SHP77 (cell line): Measurements from ENCODE around the gene MGAT4D.
"Not testable (repeated sequence)": the region's sequence is repeated elsewhere in the genome, so short reads cannot be mapped to it uniquely, and the experiment has no call there.

Experiments
- DNase-seq, 2 experiments: peaks; one replicate each; lab custom pipeline; 2025; lab: John Stamatoyannopoulos, UW

The MGAT4D gene

GRCh38 chr4:140497747-140498636, at the start of gene MGAT4D:
MGAT4D (minus strand) TSS chr4:140498293; CDS start chr4:140498222, 71 bp downstream.
- DNase-seq = no peak

- DNase-seq = no peak
Measured at GRCh38 chr4:140533951-140534480, 35.9 kb upstream of the MGAT4D start.

DNA sequence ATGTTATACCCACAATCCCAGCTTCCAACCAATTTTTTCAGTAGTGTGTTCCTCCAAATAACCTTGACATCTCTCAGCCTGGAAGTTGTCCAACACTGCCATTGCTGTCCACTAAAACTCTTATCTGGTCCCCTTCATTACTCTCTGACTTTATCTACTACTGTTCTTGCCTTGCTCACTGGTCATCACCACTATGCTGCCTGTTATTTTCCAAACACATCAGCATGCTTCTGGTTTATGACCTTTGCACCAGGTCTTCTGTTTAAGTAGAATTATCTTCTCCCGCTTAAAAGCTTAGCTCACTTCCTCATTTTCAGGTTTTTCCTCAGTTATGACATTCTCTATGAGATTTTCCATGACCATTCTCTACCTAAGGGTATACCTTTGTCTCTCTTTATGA, 31.3 kb upstream of the MGAT4D start:
- no peak for DNase-seq

DNA sequence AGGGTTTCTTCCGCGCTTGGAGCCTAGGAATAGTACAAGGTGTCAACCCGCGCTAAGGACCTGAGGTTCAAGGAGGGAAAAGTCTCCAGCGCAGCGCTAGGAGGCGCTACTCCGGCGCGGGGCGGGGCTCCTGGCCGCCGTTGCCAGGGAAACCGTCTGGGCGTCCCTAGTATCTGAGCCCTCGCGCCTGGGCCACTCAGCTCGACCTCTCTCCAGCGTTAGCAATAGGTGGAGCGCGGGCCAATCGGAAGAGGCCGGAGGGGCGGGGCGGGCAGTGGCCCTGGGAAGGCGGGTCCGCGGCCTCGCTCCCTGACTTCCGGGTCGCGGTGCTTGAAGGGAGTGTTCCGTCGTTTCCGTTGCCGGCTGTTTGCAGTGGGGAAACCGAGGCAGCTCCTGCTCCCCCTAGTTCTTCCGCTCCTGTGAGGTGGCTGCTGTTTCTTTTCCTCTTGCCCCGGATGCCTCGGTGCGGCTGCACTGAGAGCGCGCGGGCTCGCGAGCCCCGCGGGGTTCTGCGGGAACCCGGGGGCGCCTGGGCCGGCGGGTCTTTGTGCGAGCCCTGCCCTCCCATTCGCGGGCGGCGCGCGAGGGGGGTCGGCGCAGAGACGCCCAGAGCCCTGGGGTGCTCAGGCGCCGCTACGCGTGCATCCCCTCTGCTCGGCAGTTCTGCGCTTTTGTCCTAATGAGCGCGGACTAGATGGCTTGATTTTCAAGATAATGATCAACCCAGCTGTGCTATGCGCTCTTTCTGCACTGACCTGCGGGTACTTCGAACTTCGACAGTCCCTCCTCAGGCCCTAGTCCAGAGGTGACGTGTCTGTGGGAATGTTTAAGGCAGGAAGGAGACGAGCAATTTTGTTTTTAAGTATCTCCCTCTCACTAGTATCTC, 26.0 kb upstream of the MGAT4D start, which contains the start of gene ELMOD2:
Gene ELMOD2, plus strand, starts transcription at position 312 of the 886 bp plus-strand sequence. CDS start 1,261 bp downstream, outside the sequence.
- DNase-seq = peak; percentile 85 to 91

GRCh38 chr4:140523370-140523856, 25.3 kb upstream of the MGAT4D start:
- DNase-seq = no peak

GRCh38 chr4:140515423-140515822, 17.3 kb upstream of the MGAT4D start:
- no peak for DNase-seq

- not testable (repeated sequence) for DNase-seq
Measured at GRCh38 chr4:140513765-140514164, 15.7 kb upstream of the MGAT4D start.

DNA sequence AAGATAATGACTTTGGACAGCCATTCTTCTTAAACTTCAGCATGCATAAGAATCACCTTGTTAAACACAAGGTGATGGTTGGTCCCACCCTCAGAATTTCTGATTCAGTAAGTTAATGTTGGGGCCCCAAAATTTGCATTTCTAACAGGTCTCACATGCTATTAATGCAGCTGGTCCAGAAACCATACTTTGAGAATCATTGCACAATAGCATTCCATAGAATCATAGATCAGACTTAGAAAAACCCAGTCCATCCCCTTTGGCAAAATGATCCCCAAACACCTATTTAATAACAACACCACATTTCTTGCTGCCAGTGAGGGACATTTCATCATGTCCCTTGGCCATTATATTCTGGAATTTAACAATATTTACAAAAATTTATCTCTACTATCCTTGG, 6.2 kb upstream of the MGAT4D start:
- no peak for DNase-seq

DNA sequence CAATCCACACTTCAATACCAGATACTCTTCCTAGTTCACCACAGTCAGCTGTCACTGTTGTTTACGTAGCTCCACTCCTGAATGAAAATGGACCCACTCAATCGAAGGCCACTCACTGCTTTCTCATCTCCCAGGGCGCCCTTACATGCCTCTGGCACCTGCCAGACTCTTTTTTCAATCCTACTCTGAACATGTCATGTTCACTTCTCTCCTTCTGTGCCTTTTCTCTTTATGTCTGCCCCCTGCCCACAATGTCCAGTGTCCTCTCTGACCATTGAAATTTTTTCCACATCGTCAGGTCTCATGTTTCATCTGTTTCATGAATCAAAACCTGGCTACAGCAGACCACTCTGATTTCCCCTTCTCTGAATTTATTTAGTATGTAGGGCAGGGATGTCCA, 1.3 kb upstream of the MGAT4D start:
- DNase-seq = no peak

- DNase-seq = no peak
Measured at GRCh38 chr4:140497405-140497746, 717 bp downstream of the MGAT4D start.

GRCh38 chr4:140485939-140486338, 12.2 kb downstream of the MGAT4D start:
- DNase-seq = no peak

DNA sequence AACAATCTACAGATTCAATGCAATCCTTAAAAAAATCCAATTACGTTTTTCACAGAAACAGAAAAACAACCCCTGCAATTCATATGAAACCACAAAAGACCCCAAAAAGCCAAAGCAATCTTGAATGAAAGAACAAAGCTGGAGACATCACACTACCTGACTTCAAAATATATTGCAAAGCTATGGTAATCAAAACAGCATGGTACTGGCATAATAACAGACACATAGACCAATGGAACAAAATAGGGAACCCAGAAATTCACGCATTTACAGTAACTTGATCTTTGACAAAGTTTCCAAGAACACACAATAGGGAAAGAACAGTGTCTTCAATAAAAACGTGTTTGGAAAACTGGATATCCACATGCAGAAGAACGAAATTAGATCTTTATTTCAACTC, 14.6 kb downstream of the MGAT4D start:
- no peak for DNase-seq

- DNase-seq = no peak
Measured at GRCh38 chr4:140472156-140472555, 25.9 kb downstream of the MGAT4D start.

GRCh38 chr4:140469791-140470733, 28.0 kb downstream of the MGAT4D start:
- no peak for DNase-seq

DNA sequence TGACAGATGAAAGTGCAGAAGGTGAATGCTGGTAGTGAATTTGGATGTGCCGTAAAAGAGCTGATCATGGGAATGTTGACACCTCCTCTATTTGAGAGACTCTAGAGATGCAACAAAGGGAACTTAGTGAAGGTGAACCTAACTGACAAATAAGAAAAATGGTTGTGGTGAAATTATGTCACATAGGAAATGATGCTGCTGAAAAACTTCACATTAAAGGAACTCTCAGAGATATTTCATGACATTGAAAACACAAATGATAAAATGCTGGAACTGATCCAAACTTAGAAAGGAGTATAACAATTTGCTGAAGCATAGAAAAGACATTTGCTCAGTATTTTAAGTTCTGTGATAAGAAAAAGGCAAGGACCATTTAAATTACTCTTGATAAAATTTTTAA, 31.9 kb downstream of the MGAT4D start:
- no peak for DNase-seq

DNA sequence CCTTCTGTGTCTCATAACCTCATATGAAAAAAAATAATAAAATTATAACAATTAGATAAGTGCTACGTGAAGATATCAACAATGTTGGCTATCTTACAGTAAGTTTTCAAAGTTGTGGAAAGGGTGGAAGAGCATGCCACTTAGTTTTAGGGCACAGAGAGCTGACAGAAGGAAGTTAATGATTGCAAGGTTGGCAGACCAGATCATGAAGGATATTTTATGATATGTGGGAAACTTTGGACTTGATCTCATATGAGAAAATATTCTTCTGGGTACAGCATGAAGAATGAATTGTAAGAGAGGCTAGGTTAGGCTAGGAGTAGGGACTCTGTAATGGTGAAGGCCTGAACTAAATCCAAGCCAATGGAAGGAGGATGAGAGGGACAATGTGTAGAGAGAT, 34.5 kb downstream of the MGAT4D start:
- no peak for DNase-seq

- DNase-seq = no peak
Measured at GRCh38 chr4:140463182-140463581, 34.9 kb downstream of the MGAT4D start.

DNA sequence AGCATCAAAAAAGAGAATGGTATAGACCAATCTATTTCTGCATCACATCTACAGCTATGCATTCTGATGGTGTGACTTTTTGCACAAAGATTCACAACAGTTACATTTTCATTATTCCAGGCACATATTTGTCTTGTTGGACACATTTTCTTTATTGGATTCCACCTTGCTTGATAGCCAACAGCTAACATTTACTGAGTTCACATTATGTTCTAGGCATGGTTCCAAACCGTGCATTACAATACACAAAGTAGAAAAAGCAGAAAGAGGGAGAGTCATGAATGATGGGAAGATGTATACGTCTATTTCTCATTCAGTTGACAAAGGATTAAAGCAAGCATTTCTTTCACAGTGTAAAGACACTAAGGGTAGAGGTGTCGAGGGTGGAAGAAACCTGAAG, 47.7 kb downstream of the MGAT4D start:
- DNase-seq = no peak

- no peak for DNase-seq
Measured at GRCh38 chr4:140448830-140449229, 49.3 kb downstream of the MGAT4D start.

DNA sequence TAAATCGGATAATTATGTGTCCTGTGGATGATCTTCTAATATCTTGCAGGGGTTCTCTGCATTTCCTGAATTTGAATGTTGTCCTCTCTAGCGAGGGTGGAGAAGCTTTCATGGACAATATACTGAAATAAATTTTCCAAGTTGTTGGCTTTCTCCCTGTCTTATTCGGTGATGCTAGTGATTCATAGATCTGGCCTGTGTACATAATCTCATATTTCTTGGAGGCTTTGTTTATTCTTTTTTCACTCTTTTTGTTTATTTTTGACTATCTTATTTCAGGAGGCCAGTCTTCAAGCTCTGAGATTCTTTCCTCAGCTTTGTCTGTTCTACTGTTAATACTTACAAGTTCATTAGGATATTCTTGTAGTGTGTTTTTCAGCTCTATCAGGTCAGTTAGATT, 49.9 kb downstream of the MGAT4D start:
- DNase-seq = no peak

DNA sequence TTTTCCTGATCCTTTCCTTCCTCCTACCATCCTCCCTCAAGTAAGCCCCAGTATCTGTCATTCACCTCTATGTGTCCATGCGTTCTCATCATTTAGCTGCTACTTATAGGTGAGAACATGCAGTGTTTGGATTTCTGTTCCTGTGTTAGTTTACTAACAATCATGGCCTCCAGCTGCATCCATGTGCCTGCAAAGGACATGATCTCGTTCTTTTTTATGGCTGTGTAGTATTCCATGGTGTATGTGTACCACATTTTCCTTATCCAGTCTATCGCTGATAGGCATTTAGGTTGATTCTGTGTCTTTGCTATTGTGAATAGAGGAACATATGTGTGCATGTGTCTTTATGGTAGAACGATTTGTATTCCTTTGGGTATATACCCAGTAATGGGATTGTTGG, 53.7 kb downstream of the MGAT4D start:
- DNase-seq = not testable (repeated sequence)
